T-helper 17 cell (primary cell): Measurements from ENCODE around the gene NRK. TPM values are rescaled to one million over a fixed set of nuclear protein-coding genes. Genes with fewer than 3 reads are reported as not detected.
"Not testable (repeated sequence)": the region's sequence is repeated elsewhere in the genome, so short reads cannot be mapped to it uniquely, and the experiment has no call there.

Experiments
- ATAC-seq: fragments of 150-1000 bp; cut with Tn5 transposase; 2 replicates; pipeline ENCODE4 v1.10.0; 2021; ENCODE audit warnings: mild to moderate bottlenecking, moderate library complexity
- DNase-seq, 3 donors: peaks; one replicate each; pipeline versions ENCODE4 v3.0.0 to v3.0.0-alpha.2; 2020 to 2021
- H3K9me3 ChIP-seq: one replicate; pipeline ENCODE4 v1.7.0; 2013; ENCODE audit warnings: low read length, mild to moderate bottlenecking; ENCODE audit not compliant: control insufficient read depth, poor library complexity, severe bottlenecking
- H3K27ac Mint-ChIP-seq: one replicate; pipeline ENCODE4 v1.8.0; 2022; ENCODE audit warnings: mild to moderate bottlenecking, moderate library complexity, mixed read lengths
- H3K27me3 Mint-ChIP-seq: one replicate; pipeline ENCODE4 v1.8.0; 2022; ENCODE audit warnings: mixed read lengths
- H3K36me3 Mint-ChIP-seq: one replicate; pipeline ENCODE4 v1.8.0; 2022; ENCODE audit warnings: low read depth, mixed read lengths
- H3K4me1 Mint-ChIP-seq: one replicate; pipeline ENCODE4 v1.8.0; 2022; ENCODE audit warnings: mild to moderate bottlenecking, mixed read lengths
- H3K4me3 Mint-ChIP-seq: one replicate; pipeline ENCODE4 v1.8.0; 2022; ENCODE audit warnings: mild to moderate bottlenecking, moderate library complexity, mixed read lengths
- total RNA-seq, 4 donors: library from RNA in 2 of 4; stranded (reverse) in 2 of 4; gene quantifications; one replicate each; pipeline ENCODE4 v1.2.3 and lab custom pipeline; 2022 to 2026

NRK gene
- total RNA-seq (not detected), total RNA-seq (lab: John Stamatoyannopoulos, UW) (0 reads per million in 2 donors)

- Mint-ChIP-seq H3K36me3 (no peaks in the 10 kb centered on the region), H3K4me1 (no peaks in the 10 kb centered on the region), H3K4me3 (no peak within 1 kb of the TSS), H3K27ac (no peak within 1 kb of the TSS), H3K27me3 (peaks cover 15% of the 10 kb centered on the region)
- ATAC-seq (no peak), DNase-seq (no peak)
- H3K9me3 ChIP-seq, result no peaks in the 10 kb centered on the region
Observed at GRCh38 chrX:105822138-105823091, at the start of gene NRK. Gene NRK (plus strand): TSS chrX:105822539. CDS start chrX:105822846, 307 bp downstream.

DNA sequence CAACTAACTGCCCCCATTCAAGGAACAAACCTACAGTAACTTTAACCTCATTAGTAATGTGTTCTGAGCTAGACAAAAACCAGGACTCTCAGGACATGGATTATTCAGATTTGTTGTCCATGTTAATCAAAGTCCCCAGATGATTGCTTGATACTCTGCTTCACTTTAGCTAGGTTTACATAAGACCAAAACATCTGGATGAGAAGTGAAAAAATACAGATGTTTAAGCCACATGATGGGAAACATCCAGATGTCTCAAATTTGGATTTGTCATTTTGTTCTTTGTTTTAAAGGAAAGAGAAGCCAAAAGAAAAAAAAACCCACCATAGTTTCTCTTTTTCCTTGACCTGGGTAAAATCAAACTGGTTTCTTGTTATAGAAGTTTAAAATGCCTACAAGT, 48.5 kb upstream of the NRK start:
- Mint-ChIP-seq H3K4me3 (no peak overlapping the region), H3K27ac (no peak overlapping the region), H3K27me3 (no peaks in the 10 kb centered on the region), H3K4me1 (no peaks in the 10 kb centered on the region), H3K36me3 (no peaks in the 10 kb centered on the region)
- ATAC-seq, result no peak
- H3K9me3 ChIP-seq, result no peaks in the 10 kb centered on the region
- DNase-seq, result no peak

DNA sequence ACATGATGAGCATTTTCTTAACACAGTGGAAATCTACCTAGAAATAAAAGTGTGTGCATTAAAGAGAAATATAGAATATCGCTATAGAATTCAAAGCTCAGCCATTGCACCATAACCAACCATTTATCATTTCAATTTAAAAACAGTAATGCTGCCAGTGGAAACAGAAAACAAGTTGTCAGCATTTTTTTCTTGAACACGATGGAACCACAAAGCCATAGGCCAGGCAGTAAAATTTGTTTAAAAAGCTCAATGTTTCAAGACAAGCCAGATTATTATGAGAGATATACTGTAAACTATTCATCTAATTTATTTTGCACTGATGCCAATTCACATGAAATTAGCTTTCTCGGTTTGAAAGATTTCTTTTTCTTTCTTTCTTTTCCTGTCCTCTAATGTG, 46.7 kb upstream of the NRK start:
- H3K36me3 Mint-ChIP-seq, result no peaks in the 10 kb centered on the region
- H3K27ac Mint-ChIP-seq, result no peak overlapping the region
- no peaks in the 10 kb centered on the region for H3K27me3 Mint-ChIP-seq
- H3K4me1 Mint-ChIP-seq, result no peaks in the 10 kb centered on the region
- H3K4me3 Mint-ChIP-seq, result no peak overlapping the region
- DNase-seq (no peak), ATAC-seq (no peak)
- H3K9me3 ChIP-seq, result no peaks in the 10 kb centered on the region

- no peaks in the 10 kb centered on the region for H3K27me3 Mint-ChIP-seq
- ATAC-seq, result no peak
- no peaks in the 10 kb centered on the region for H3K9me3 ChIP-seq
Observed at GRCh38 chrX:105781804-105782203, 40.5 kb upstream of the NRK start.

GRCh38 chrX:105796877-105797276, 25.5 kb upstream of the NRK start:
- not testable (repeated sequence) for ATAC-seq, H3K27ac Mint-ChIP-seq, H3K9me3 ChIP-seq, H3K4me3 Mint-ChIP-seq, H3K27me3 Mint-ChIP-seq, H3K36me3 Mint-ChIP-seq, H3K4me1 Mint-ChIP-seq, DNase-seq

More at GRCh38 chrX:105781804-105782203, 40.5 kb upstream of the NRK start:
- no peak for DNase-seq
- H3K4me3 Mint-ChIP-seq, result no peak overlapping the region
- no peaks in the 10 kb centered on the region for H3K36me3 Mint-ChIP-seq
- H3K27ac Mint-ChIP-seq, result no peak overlapping the region
- H3K4me1 Mint-ChIP-seq, result no peaks in the 10 kb centered on the region

DNA sequence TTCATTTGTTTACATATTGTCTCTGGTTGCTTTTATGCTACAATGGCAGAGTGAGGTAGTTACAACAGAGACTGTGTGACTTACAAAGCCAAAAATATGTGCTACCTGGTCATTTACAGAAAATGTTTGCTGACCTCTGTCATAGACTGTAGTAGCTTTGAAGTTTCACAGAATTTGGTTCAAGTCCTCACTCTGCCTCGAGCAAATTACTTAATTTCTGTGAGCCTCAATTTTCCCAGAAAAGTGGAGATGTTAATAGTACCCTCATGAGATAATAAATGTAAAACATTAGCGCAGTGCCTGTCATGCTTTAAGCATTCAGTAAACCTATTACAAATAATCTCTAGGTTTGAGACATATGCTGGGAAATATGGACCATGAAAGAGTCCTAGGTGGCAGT, 18.4 kb upstream of the NRK start:
- no peaks in the 10 kb centered on the region for H3K36me3 Mint-ChIP-seq
- no peak for ATAC-seq
- H3K27me3 Mint-ChIP-seq, result no peaks in the 10 kb centered on the region
- DNase-seq, result no peak
- no peaks in the 10 kb centered on the region for H3K4me1 Mint-ChIP-seq
- no peak overlapping the region for H3K27ac Mint-ChIP-seq
- no peak overlapping the region for H3K4me3 Mint-ChIP-seq
- H3K9me3 ChIP-seq, result no peaks in the 10 kb centered on the region

GRCh38 chrX:105805655-105806054, 16.7 kb upstream of the NRK start:
- not testable (repeated sequence) for H3K4me1 Mint-ChIP-seq, H3K27ac Mint-ChIP-seq, DNase-seq, H3K4me3 Mint-ChIP-seq, H3K9me3 ChIP-seq, H3K27me3 Mint-ChIP-seq, H3K36me3 Mint-ChIP-seq, ATAC-seq

- DNase-seq (no peak), ATAC-seq (no peak)
- no peaks in the 10 kb centered on the region for H3K9me3 ChIP-seq
- no peak overlapping the region for H3K4me3 Mint-ChIP-seq
- H3K27ac Mint-ChIP-seq, result no peak overlapping the region
- no peaks in the 10 kb centered on the region for H3K4me1 Mint-ChIP-seq
- H3K36me3 Mint-ChIP-seq, result no peaks in the 10 kb centered on the region
- peaks cover 10% of the 10 kb centered on the region for H3K27me3 Mint-ChIP-seq
Observed at GRCh38 chrX:105816517-105816916, 5.8 kb upstream of the NRK start.

GRCh38 chrX:105820247-105820646, 2.1 kb upstream of the NRK start:
- DNase-seq, result no peak
- no peaks in the 10 kb centered on the region for H3K36me3 Mint-ChIP-seq
- H3K4me1 Mint-ChIP-seq, result no peaks in the 10 kb centered on the region
- no peak for ATAC-seq
- H3K4me3 Mint-ChIP-seq, result no peak overlapping the region
- H3K9me3 ChIP-seq, result no peaks in the 10 kb centered on the region
- no peak overlapping the region for H3K27ac Mint-ChIP-seq
- H3K27me3 Mint-ChIP-seq, result peaks cover 15% of the 10 kb centered on the region

DNA sequence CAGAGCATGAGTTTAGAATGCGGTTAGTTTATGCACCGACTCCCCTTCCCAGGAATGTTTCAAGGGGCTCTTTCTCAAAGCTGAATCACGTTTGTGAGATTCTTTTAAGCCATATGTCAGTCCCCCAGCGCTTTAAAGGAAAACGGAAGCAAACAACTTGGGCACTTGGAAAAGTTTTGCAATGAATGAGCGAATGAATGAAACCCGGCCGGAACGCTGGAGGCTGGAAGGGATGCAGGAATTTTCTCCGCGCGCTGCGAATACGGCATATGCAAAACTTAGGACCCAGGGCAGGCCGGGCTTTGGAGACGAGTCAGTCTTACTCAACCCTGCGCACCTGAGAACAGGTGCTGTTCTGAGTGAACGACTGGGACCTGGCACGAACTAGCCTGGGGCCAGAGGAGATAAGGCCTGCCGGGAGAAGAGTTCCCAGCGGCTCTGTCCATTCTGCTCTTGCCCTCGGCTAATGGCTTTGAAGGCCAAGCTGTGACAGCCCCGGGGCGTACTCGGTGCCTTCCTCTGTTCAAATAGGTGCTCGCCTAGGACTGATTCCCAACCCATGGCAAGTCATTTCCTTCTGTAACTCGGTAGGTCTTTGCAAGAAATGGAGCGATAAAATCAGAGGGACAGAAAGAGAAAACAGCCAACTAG, 743 bp upstream of the NRK start:
- H3K9me3 ChIP-seq, result no peaks in the 10 kb centered on the region
- no peak for ATAC-seq
- no peak for DNase-seq
- Mint-ChIP-seq H3K27ac (no peak overlapping the region), H3K27me3 (peaks cover 15% of the 10 kb centered on the region), H3K4me3 (no peak overlapping the region), H3K4me1 (no peaks in the 10 kb centered on the region), H3K36me3 (no peaks in the 10 kb centered on the region)

DNA sequence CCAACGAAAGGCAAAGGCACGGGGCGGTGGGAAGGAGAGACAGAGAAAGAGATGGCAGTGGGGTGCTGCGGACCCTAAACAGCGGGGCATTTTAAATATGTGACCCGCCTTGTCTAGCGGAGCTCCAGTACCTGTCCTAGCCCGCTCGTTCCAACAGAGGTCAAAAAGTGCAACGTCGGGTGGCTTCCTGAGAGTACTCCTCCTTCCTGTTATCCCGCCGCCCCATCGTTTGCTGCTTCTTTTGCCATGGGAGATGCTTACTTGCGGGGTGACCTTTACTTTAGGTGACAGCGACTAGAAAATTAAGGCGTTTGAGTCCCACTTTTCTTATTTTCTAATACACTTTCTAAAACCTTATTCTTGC, 735 bp downstream of the NRK start:
- Mint-ChIP-seq H3K36me3 (no peaks in the 10 kb centered on the region), H3K4me3 (no peak overlapping the region), H3K27ac (no peak overlapping the region), H3K4me1 (no peaks in the 10 kb centered on the region), H3K27me3 (peaks cover 15% of the 10 kb centered on the region)
- H3K9me3 ChIP-seq, result no peaks in the 10 kb centered on the region
- no peak for DNase-seq
- no peak for ATAC-seq

DNA sequence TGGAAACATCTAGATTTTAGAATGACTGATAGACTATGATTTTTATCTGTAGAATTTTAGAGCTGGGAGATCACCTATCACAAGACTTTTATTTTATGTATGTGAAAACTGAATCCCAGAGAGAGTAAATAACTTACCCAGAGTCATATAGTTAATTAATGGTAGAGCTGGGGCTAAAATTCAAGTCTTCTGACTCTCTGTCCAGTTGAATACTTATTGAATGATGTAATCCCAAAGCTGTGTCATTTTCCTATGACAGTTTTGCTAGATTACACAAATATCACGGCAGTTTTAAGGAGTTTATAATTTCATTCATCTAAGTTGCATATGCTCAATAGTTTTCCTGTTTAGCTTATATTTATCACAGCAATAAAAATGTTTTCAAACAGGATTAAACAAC, 6.7 kb downstream of the NRK start:
- no peaks in the 10 kb centered on the region for H3K4me1 Mint-ChIP-seq
- no peaks in the 10 kb centered on the region for H3K27me3 Mint-ChIP-seq
- H3K9me3 ChIP-seq, result no peaks in the 10 kb centered on the region
- ATAC-seq, result no peak
- no peaks in the 10 kb centered on the region for H3K36me3 Mint-ChIP-seq
- DNase-seq, result no peak
- H3K27ac Mint-ChIP-seq, result no peak overlapping the region
- H3K4me3 Mint-ChIP-seq, result no peak overlapping the region

DNA sequence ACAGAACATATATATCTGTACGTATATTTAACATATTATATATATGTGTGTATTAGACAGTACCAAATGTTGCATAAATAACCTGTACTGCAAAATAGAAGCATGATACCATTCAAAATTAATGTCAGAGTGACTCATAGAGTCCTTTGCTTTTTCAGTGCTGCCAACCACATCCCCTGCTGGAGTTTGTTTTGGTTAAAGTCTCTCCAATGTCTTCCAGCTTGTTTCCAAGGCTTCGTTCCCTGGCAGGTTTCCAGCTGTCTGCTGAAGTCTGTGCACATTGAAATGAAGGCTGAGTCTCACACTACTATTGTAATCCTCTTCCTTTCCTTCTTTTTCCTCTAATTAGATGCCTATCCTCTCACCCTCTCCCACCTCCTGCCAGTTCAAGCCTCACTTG, 14.9 kb downstream of the NRK start:
- no peaks in the 10 kb centered on the region for H3K36me3 Mint-ChIP-seq
- H3K4me3 Mint-ChIP-seq, result no peak overlapping the region
- no peaks in the 10 kb centered on the region for H3K4me1 Mint-ChIP-seq
- ATAC-seq, result no peak
- H3K27ac Mint-ChIP-seq, result no peak overlapping the region
- no peaks in the 10 kb centered on the region for H3K27me3 Mint-ChIP-seq
- no peak for DNase-seq
- no peaks in the 10 kb centered on the region for H3K9me3 ChIP-seq

DNA sequence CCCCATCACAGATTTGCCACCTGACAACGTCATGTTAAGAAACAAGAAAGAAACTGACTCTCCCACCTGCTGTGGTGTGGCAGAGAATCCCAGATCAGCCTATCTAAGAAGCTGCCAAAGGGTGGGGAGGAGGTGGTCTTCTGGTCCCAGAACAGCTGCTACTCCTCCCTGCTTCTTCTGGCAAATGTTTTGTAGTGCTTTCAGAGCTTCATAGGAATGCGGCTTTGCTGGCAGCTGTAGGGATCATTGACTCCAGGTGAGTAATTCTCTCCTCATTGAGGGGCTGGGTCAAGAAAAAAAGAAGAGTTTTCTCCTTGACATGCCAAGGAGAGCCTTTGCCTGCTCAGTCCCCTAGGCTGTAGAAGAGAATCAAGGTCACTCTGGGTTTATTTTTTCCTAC, 23.3 kb downstream of the NRK start:
- Mint-ChIP-seq H3K27ac (no peak overlapping the region), H3K36me3 (no peaks in the 10 kb centered on the region), H3K4me3 (no peak overlapping the region), H3K27me3 (no peaks in the 10 kb centered on the region), H3K4me1 (no peaks in the 10 kb centered on the region)
- ATAC-seq (no peak), DNase-seq (no peak)
- no peaks in the 10 kb centered on the region for H3K9me3 ChIP-seq
